HepG2 (cell line): Measurements from ENCODE around the gene TMEM132E. TPM values are rescaled to one million over a fixed set of nuclear protein-coding genes. Genes with fewer than 3 reads are reported as not detected.

Experiments
- ATAC-seq: fragments of 200-7000 bp; cut with Tn5 transposase; 3 replicates; pipeline ENCODE4 v1.9.1; 2020; ENCODE audit warnings: mild to moderate bottlenecking, moderate library complexity
- BruUV-seq: library from RNA; stranded (reverse); fragments of 400-500 nt; replicated peaks from 2 replicates; lab custom pipeline; 2021; lab: Mats Ljungman, UMichigan
- CTCF ChIA-PET: fragments of 300-600 bp; formaldehyde crosslinking; extraction: SDS; loops from one replicate; lab custom pipeline; 2021; ENCODE audit warnings: low total read pairs, inconsistent platforms, low intra/inter-chr PET ratio; lab: Yijun Ruan, JAX
- POLR2A ChIA-PET: fragments of 350-600 bp; sonication (Branson Sonifier 250); formaldehyde crosslinking; loops from one replicate; lab custom pipeline; 2020; ENCODE audit warnings: antibody characterized with exemption, inconsistent platforms; lab: Yijun Ruan, JAX
- DNase-seq: peaks from one replicate; pipeline ENCODE4 v3.0.0-alpha.2; 2015; ENCODE audit warnings: low spot score
- FAIRE-seq: peaks from 3 replicates; lab custom pipeline; 2011; peaks lifted over from hg19 to GRCh38; lab: Jason Lieb, UNC
- H2AFZ ChIP-seq: one replicate; pipeline ENCODE4 v1.6.1; 2011; ENCODE audit warnings: low read length, inconsistent platforms
- H3K27ac ChIP-seq: fragments of 300-600 bp; 3 replicates; pipeline ENCODE4 v1.8.0; 2011; ENCODE audit warnings: mixed run types, mild to moderate bottlenecking, mixed read lengths, low read length, inconsistent platforms; ENCODE audit not compliant: insufficient read depth; ENCODE audit errors: extremely low read length
- H3K27me3 ChIP-seq, 2 experiments: fragments of 200-600 bp in 1 of 2; 2 replicates in 1 of 2; 3 replicates in 1 of 2; pipeline versions ENCODE4 v1.6.0 to v1.8.0; 2011; ENCODE audit warnings: low read length in 2 of 2, mild to moderate bottlenecking in 2 of 2, moderate library complexity in 2 of 2, inconsistent platforms in 1 of 2; ENCODE audit not compliant: insufficient read depth in 2 of 2, control insufficient read depth in 1 of 2
- H3K36me3 ChIP-seq, 2 experiments: fragments of 200-600 bp in 1 of 2; replicated peaks in 1 of 2; 2 replicates in 1 of 2; 3 replicates in 1 of 2; pipeline versions ENCODE4 v1.5.1 to v1.8.0; 2011; ENCODE audit warnings: low read length in 2 of 2, inconsistent platforms in 1 of 2; ENCODE audit not compliant: insufficient read depth in 2 of 2, control insufficient read depth in 1 of 2
- H3K4me1 ChIP-seq: 2 replicates; pipeline ENCODE4 v1.5.1; 2012; ENCODE audit warnings: low read length, inconsistent platforms; ENCODE audit not compliant: insufficient read depth
- H3K4me2 ChIP-seq: 2 replicates; pipeline ENCODE4 v1.6.0; 2011; ENCODE audit warnings: low read depth, low read length, inconsistent platforms
- H3K4me3 ChIP-seq, 3 experiments: fragments of 200-600 bp in 1 of 3; sonication (generic), shearing (Covaris generic) in 1 of 3; replicated peaks in 1 of 3; 2 replicates each; pipeline ENCODE4 v1.5.1; 2011 to 2016; ENCODE audit warnings: low read length in 3 of 3, inconsistent platforms in 2 of 3, low read depth in 2 of 3, mild to moderate bottlenecking in 2 of 3, control low read depth in 1 of 3, mixed read lengths in 1 of 3; ENCODE audit not compliant: insufficient read depth in 1 of 3
- H3K79me2 ChIP-seq: one replicate; pipeline ENCODE4 v1.6.1; 2011; ENCODE audit warnings: low read length, inconsistent platforms; ENCODE audit not compliant: insufficient read depth
- H3K9ac ChIP-seq: 2 replicates; pipeline ENCODE4 v1.6.0; 2011; ENCODE audit warnings: mild to moderate bottlenecking, low read depth, low read length, inconsistent platforms; ENCODE audit not compliant: insufficient read depth
- H3K9me3 ChIP-seq: 2 replicates; pipeline ENCODE4 v1.5.1; 2012; ENCODE audit warnings: mild to moderate bottlenecking, low read length
- H4K20me1 ChIP-seq: 2 replicates; pipeline ENCODE4 v1.6.0; 2011; ENCODE audit warnings: inconsistent platforms, mild to moderate bottlenecking, low read length, moderate library complexity; ENCODE audit not compliant: insufficient read depth
- ARID2 ChIP-seq: sonication (generic); formaldehyde crosslinking; IDR thresholded peaks from 2 replicates; pipeline ENCODE4 v1.8.1; 2022; ENCODE audit warnings: mild to moderate bottlenecking, missing genetic modification reagents, borderline replicate concordance
- DZIP1 ChIP-seq: sonication (generic); formaldehyde crosslinking; IDR thresholded peaks from 2 replicates; pipeline ENCODE4 v1.5.0; 2020; ENCODE audit warnings: mild to moderate bottlenecking, missing genetic modification reagents
- ZNF660 ChIP-seq: sonication (generic); formaldehyde crosslinking; IDR thresholded peaks from 2 replicates; pipeline ENCODE4 v1.5.1; 2020; ENCODE audit warnings: mild to moderate bottlenecking, low read depth, missing genetic modification reagents, borderline replicate concordance
- WGBS: methylation state at CpG from one replicate; pipeline ENCODE4 v1.1.6; 2017; ENCODE audit warnings: low lambda C conversion rate; 5-methylcytosine and 5-hydroxymethylcytosine counted together
- in situ Hi-C: cut with HindIII; loops from 2 replicates; pipeline ENCODE4 v1.10.0; 2017; ENCODE audit warnings: low pct_unique_long_range_greater_than_20kb; ENCODE audit not compliant: extremely low pct_ligation_motif_present
- intact Hi-C: fragments of 100-400 bp; cut with micrococcal nuclease; formaldehyde crosslinking; loops from one replicate; pipeline ENCODE4 v1.10.0; 2022; ENCODE audit not compliant: unreplicated experiment
- polyA plus RNA-seq, 8 experiments: library from polyadenylated mRNA; depleted of rRNA in 3 of 8; stranded (reverse) in 7 of 8; unstranded in 1 of 8; fragments of >200 nt; fragmentation: Illumina TruSeq in 4 of 8; extraction: Trizol in 4 of 8; gene quantifications; 2 replicates each; pipeline versions ENCODE4 v1.2.1 to v1.2.3, GENCODE V29; 2011 to 2016; ENCODE audit warnings: low read depth in 4 of 8, missing spikeins in 1 of 8, mixed read lengths in 1 of 8; ENCODE audit not compliant: insufficient read depth in 1 of 8
- total RNA-seq, 5 experiments: library from RNA; depleted of rRNA; stranded (reverse); fragments of >200 nt; fragmentation: Illumina TruSeq; extraction: Trizol; gene quantifications; 2 replicates each; pipeline ENCODE4 v1.2.3, GENCODE V29; 2016; ENCODE audit warnings: low read depth in 1 of 5
- TF ChIP-seq, protein P1 (sequence below): sonication (generic); formaldehyde crosslinking; IDR thresholded peaks from 2 replicates; pipeline ENCODE4 v1.4.0; 2020; ENCODE audit warnings: missing genetic modification reagents, borderline replicate concordance

Gene TMEM132E
- total and polyA plus RNA-seq, 2 of the 13 experiments (the other 11 are each of a cell fraction or from before 2014, with no cell fraction given), result not detected

GRCh38 chr17:34578016-34578415 is 1.4 kb upstream of the TMEM132E start:
- Histone ChIP-seq H3K9me3 (no peaks in the 10 kb centered on the region), H2AFZ (no peak overlapping the region), H3K36me3 (no peaks in the 10 kb centered on the region), H3K79me2 (no peaks in the 10 kb centered on the region), H3K4me2 (no peak overlapping the region), H3K9ac (no peak overlapping the region), H3K27ac (no peak overlapping the region), H4K20me1 (no peaks in the 10 kb centered on the region), H3K4me3 (no peak overlapping the region), H3K4me1 (no peaks in the 10 kb centered on the region), H3K27me3 (peaks cover 7 to 56% of the 10 kb centered on the region in 2 experiments)
- CTCF ChIA-PET, result no interaction called here
- no peak for ATAC-seq
- intact Hi-C loops (no loop called here), in situ Hi-C loops (loop anchor here (5.0 to 25.0 kb wide), 2 partner anchors 49 to 534 kb away; partner anchors contain the start of genes FNDC8 and RAD51D)
- DNase-seq, result no peak
- no peak for FAIRE-seq
- no TSS peak for BruUV-seq
- TF ChIP-seq ZNF660 (CRISPR knock-in tag), result no peak
- TF ChIP-seq, protein P1, sequence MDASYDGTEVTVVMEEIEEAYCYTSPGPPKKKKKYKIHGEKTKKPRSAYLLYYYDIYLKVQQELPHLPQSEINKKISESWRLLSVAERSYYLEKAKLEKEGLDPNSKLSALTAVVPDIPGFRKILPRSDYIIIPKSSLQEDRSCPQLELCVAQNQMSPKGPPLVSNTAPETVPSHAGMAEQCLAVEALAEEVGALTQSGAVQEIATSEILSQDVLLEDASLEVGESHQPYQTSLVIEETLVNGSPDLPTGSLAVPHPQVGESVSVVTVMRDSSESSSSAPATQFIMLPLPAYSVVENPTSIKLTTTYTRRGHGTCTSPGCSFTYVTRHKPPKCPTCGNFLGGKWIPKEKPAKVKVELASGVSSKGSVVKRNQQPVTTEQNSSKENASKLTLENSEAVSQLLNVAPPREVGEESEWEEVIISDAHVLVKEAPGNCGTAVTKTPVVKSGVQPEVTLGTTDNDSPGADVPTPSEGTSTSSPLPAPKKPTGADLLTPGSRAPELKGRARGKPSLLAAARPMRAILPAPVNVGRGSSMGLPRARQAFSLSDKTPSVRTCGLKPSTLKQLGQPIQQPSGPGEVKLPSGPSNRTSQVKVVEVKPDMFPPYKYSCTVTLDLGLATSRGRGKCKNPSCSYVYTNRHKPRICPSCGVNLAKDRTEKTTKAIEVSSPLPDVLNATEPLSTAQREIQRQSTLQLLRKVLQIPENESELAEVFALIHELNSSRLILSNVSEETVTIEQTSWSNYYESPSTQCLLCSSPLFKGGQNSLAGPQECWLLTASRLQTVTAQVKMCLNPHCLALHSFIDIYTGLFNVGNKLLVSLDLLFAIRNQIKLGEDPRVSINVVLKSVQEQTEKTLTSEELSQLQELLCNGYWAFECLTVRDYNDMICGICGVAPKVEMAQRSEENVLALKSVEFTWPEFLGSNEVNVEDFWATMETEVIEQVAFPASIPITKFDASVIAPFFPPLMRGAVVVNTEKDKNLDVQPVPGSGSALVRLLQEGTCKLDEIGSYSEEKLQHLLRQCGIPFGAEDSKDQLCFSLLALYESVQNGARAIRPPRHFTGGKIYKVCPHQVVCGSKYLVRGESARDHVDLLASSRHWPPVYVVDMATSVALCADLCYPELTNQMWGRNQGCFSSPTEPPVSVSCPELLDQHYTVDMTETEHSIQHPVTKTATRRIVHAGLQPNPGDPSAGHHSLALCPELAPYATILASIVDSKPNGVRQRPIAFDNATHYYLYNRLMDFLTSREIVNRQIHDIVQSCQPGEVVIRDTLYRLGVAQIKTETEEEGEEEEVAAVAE (CRISPR knock-in tag), result no peak
- TF ChIP-seq DZIP1 (CRISPR knock-in tag), result no peak
- TF ChIP-seq ARID2 (CRISPR knock-in tag), result no peak
- POLR2A ChIA-PET, result no interaction called here
- 6% methylated on average over 3 of the region's 3 CpGs for WGBS
